ENCODE measurements around the gene NUDT19. TPM values are rescaled to one million over a fixed set of nuclear protein-coding genes. Genes with fewer than 3 reads are reported as not detected.
"Not testable (repeated sequence)": the region's sequence is repeated elsewhere in the genome, so short reads cannot be mapped to it uniquely, and the experiment has no call there.

Gene NUDT19
- polyA plus RNA-seq (ENCODE audit: insufficient read length in 3 of 3): 10 to 100 TPM; 10.4 to 11.2 (median 10.7) TPM

GRCh38 chr19:32691291-32691951 lies at the start of gene NUDT19:
Gene NUDT19 (plus strand): TSS chr19:32691821. CDS start chr19:32691961, 140 bp downstream.
- DNase-seq (ENCODE audit: low read depth in 3 of 3, low spot score in 2 of 3): peak in 2 of 3 donors; percentile 48 to 73

DNA sequence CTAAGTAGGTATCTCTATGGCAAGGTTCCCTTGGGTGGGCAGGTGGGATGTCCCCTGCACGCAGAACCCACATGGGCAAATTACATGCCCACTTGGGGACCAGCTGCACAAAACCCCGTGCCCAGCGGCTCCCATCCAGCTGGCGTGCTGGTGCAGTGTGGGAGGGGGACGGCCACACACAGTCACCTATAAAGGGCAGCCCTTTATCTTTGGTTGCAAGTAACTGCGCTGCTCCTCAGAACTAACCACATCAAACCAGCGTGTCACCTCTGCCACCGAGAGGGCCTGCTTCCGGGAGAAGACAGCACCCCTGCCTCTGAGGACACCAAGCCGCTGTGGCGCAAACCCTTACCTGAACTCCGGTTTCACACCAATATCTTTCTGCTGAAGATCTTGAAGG lies 48.9 kb upstream of the NUDT19 start:
- DNase-seq (ENCODE audit: low read depth in 3 of 3, low spot score in 2 of 3): no peak

DNA sequence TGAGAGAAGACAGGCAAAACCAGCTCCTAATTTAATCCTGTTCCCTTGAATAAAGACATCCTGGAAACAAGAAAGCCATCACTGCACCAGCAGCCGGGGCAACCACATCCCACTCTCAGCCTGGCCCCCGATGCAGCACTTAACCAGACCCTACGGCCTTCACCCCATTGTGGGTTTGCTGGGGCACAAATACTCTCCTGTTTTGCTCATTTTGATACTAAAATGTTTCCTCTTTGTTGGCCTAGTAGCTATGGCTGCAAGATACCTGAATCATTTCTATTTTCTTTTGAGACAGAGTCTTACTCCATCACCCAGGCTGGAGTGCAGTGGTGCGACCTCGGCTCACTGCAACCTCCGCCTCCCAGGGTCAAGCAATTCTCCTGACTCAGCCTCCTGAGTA lies 45.1 kb upstream of the NUDT19 start:
- no peak for DNase-seq (ENCODE audit: low read depth in 3 of 3, low spot score in 2 of 3)

- DNase-seq (ENCODE audit: low read depth in 3 of 3, low spot score in 2 of 3): no peak
Observed at GRCh38 chr19:32647361-32647760, 44.3 kb upstream of the NUDT19 start.

DNA sequence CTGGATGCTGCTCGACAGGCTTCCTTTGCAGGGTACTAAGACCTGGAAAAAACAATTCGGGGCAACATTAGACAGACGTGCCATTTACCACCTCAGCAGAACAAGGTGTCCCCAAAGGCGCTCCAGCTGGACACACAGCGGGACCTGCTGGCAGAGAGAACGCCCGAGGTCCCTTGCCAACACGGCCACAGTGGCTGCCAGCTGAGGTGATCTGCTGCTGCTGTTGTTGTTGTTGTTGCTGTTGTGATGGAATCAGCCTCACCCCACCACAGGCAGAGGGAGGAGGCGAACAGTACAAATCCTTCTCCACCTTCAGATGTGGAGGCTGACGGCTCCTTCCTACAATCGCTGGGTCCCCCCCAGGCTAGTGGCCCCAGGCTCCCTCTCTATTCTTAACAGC lies 41.9 kb upstream of the NUDT19 start:
- no peak for DNase-seq (ENCODE audit: low read depth in 3 of 3, low spot score in 2 of 3)

GRCh38 chr19:32650671-32651070 lies 41.0 kb upstream of the NUDT19 start:
- no peak for DNase-seq (ENCODE audit: low read depth in 3 of 3, low spot score in 2 of 3)

DNA sequence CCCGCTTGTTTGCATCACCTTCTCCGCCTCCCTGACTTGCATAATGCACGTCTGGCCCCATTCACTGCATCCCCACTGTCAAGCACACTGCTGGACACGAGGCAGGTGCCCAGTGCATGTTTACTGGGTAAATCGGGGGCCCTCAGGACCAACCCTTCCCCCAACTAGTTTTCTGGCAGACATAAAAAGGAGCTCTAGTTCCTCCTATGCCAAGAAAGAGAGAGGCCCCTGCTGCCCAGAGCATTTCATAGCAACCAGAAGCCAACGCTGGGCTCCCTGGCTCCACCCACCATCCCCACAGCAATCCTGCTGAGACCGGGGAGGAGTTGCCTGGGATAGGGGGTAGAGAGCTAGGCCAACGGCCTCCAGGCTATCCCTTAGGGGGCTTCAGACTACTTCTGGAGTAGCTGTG lies 39.9 kb upstream of the NUDT19 start:
- no peak for DNase-seq (ENCODE audit: low read depth in 3 of 3, low spot score in 2 of 3)

DNA sequence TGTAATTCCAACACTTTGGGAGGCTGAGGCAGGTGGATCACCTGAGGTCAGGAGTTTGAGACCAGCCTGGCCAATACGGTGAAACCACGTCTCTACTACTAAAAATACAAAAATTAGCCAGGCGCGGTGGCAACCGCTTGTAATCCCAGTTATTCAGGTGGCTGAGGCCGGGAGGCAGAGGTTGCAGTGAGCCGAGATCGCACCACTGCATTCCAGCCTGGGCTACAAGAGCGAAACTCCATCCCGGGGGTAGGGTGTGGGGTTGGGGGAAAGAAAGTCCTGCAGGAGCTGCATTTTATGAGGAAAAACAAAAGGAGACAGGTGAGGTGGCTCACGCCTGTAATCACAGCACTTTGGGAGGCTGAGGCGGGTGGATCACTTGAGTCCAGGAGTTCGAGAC lies 39.3 kb upstream of the NUDT19 start:
- DNase-seq (ENCODE audit: low read depth in 3 of 3, low spot score in 2 of 3): not testable (repeated sequence)

DNA sequence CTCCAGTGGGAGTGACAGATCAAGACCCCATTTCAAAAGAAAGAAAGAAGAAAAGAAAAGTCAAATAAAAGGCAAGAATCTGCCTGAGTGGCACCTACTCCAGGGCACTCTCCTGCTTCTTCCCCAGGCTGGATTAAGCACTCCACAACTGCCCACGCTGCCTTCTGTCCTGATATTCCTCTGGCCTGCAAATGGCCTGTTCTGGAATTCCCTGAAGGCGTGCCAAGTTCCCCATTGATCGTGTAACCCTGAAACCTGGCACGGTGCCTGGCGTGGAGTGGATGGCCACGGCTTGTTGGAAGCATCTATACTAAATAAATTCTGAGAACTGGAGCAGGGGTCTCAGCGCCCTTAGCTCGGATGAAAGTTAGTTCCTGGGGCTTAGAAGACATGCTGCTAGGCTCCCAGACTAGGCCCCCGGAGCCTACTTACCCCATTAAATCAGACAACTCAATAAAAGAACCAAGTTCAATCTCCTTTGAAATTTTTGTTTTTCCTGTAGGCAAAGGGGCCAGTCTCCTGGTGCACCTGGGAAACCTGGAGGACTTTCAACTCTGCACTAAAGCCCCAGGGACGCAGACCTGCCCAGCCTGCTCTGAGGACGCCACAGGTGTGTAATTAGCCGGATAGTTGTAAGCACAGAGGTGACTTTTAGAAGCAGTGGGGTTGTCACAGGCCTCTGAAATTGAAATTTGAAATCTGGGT lies 38.6 kb upstream of the NUDT19 start:
- DNase-seq (ENCODE audit: low read depth in 3 of 3, low spot score in 2 of 3): no peak

DNA sequence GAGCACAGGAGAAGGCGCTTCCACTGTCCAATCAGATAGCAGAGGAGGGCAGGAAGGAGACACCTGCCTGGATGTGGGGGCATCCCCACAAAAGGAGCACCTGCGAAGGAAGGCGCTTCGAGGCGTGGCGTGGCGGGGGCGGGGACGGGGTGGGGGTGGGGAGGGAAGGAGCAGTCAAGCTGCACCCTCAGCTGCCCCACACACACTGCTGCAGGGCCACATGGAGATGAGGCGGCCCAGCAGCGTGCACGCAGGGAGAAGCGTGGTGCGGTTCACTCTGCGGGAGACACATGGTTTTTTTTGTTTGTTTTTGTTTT lies 38.1 kb upstream of the NUDT19 start:
- DNase-seq (ENCODE audit: low read depth in 3 of 3, low spot score in 2 of 3): no peak

DNA sequence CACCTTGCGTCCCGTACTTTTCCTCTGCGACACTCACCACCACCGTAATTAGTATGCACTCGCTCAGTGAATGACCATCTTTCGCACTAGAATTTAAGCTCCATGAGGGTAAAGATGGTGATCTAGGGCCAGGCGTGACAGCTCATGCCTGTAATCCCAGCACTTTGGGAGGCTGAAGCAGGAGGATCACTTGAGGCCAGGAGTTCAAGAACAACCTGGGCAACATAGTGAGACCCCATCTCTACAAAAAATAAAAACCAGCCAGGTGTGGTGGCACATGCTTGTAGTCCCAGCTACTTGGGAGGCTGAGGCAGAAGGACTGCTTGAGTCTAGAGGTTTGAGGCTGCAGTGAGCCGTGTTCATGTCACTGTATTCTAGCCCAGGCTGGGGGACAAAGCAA lies 35.2 kb upstream of the NUDT19 start:
- not testable (repeated sequence) for DNase-seq (ENCODE audit: low read depth in 3 of 3, low spot score in 2 of 3)

GRCh38 chr19:32658075-32658474 lies 33.5 kb upstream of the NUDT19 start:
- no peak for DNase-seq (ENCODE audit: low read depth in 3 of 3, low spot score in 2 of 3)

DNA sequence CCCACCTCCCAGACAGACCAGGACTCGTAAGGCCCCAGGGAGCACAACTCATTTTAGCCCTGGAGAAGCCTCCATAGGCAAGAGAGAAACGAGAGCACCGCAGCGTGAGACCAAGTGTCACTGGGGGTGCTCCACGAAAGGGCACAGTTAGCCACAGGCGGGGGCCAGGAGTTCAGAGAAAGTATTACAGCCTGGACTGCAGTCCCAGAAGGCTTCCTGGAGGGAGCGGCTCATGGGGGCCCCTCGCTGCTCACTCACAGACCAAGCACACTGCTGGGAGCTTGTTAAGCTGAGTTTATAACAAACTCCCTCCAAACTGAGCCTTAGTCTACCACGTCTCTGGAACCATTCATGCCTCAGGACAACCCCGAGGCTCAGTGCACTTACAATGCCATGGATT lies 33.1 kb upstream of the NUDT19 start:
- DNase-seq (ENCODE audit: low read depth in 3 of 3, low spot score in 2 of 3): no peak

DNA sequence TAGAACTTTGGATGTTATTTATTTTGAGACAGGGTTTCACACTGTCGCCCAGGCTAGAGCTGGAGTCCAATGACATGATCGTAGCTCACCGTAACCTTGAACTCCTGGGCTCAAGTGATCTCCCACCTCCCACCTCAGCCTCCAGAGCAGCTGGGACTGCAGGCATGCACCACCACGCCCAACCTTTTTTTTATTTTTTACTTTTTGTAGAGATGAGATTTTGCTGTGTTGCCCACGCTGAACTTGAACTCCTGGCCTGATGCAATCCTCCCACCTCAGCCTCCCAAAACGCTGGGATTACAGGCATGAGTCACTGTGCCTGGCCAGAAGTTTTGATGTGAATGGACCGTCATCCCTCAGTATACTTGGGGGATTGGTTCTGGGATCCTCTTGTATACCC lies 30.3 kb upstream of the NUDT19 start:
- DNase-seq (ENCODE audit: low read depth in 3 of 3, low spot score in 2 of 3): no peak

DNA sequence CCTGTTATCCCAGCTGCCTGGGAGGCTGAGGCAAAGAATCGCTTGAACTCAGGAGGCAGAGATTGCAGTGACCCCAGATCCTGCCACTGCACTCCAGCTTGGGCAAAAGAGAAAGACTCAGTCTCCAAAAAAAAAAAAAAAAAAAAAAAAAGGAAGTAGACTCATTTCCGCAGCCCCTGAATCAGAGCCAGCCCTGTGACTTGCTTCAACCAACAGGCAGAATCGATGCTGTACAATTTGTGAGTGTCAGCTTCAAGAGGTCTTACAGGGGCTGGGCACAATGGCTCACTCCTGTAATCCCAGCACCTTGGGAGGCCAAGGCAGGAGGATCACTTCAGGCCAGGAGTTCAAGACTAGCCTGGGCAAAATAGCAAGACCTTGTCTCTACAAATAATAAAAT lies 29.4 kb upstream of the NUDT19 start:
- DNase-seq (ENCODE audit: low read depth in 3 of 3, low spot score in 2 of 3): no peak

DNA sequence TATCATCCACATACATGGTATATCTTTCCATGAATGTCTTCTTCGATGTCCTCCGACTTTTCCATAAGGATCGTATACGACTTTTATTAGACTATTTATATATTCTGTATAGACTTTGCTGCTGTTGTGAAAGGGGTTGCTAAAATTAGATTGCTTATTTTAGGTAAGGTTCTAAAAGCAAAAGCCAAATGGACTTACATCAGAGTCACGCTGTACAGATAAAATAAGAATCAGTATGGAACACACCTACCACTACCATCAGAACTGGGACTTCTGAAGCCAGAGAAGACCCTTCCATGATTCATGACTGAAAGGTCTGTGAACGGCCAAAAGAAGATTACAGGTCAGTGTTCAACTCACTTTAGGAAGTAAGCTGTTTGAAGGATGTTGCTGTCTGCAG lies 25.5 kb upstream of the NUDT19 start:
- DNase-seq (ENCODE audit: low read depth in 3 of 3, low spot score in 2 of 3): no peak

DNA sequence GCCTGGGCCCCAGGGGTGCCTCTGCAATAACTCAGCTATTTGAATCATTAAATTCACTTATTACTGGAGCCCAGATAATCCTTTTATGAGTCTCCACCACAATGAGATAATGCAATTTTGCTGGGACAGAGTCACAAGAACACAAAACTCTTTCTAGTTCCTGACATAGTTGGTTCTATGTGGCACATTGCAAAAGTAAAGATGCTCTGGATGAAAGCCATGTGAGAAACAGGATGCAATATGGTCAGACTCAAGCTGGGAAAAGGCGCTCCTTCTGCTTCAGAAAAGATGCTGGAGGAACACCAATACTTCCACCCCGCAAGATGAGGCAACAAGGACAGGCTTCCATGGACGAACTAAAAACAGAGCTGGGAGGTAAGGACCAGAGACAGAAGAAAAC lies 22.3 kb upstream of the NUDT19 start:
- no peak for DNase-seq (ENCODE audit: low read depth in 3 of 3, low spot score in 2 of 3)

DNA sequence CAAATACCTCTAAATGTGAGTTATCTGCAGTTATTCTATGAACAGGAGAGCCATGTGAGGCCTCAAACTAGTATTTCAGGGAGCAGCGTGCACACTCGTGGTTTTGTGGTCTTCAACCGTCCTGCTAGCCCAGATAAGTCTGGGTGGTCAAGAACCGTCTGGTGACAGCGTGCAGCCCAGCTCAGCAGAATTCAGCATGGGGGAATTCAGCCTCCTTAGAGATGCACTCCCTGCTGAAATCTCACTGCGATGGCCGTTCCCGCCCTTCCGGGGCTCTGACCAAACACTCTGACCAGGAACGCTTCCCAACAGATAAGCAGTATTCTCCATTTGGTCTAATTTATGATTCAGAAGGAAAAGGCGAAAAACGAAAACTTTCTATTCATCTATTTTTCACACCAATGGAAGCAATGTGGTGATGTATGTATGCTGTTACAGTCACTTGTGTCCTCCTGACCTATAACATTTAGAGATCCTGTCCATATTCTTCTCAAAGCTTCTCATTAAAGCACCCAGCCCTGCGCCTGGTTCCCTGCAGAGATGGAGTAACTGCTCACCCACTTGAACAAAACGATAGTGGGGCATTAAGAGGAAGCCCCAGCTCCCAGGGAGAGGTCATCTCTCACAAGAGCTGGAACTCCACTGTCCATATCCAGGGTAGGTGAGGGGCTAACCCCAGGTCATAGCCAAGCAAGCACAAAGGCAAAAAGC lies 19.6 kb upstream of the NUDT19 start:
- no peak for DNase-seq (ENCODE audit: low read depth in 3 of 3, low spot score in 2 of 3)

GRCh38 chr19:32672841-32673240 lies 18.8 kb upstream of the NUDT19 start:
- DNase-seq (ENCODE audit: low read depth in 3 of 3, low spot score in 2 of 3): no peak

GRCh38 chr19:32673573-32673972 lies 18.0 kb upstream of the NUDT19 start:
- DNase-seq (ENCODE audit: low read depth in 3 of 3, low spot score in 2 of 3): no peak

- no peak for DNase-seq (ENCODE audit: low read depth in 3 of 3, low spot score in 2 of 3)
Observed at GRCh38 chr19:32674153-32674930, 17.3 kb upstream of the NUDT19 start.
